Measurements from ENCODE around the gene KCNJ6.

The KCNJ6 gene

DNA sequence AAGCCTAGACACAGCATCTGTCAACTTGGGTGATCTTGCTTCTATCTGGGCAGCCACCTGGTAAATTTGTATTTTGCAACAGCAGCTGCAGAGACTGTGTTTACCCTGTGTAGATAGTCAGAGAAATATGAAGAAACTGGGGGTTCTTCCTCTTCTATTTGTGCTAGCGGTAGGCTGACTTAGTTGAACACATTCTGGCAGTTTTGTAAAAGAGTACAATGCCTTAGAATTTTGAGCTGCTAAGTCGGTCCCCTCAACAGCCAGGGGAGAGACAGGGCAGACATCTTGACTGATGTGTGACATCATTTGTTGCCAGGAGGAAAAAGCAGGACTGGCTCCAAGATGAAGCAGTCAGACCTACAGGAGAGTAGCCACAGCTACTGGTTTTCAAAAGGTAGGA is 53.7 kb downstream of the KCNJ6 start:
- H3K4me1 ChIP-seq (ENCODE audit: control insufficient read depth, insufficient read depth, low read length): peaks cover 33% of the 10 kb centered on the region
- H3K9me3 ChIP-seq (replicated peaks; ENCODE audit: low read length): no peaks in the 10 kb centered on the region
- H3K4me2 ChIP-seq (ENCODE audit: low read length): peak overlapping the region; percentile 30
- H3K9ac ChIP-seq (ENCODE audit: low read depth, low read length): no peak overlapping the region
- H3K36me3 ChIP-seq (ENCODE audit: insufficient read depth, low read length): no peaks in the 10 kb centered on the region
- H3K4me3 ChIP-seq (ENCODE audit: low read length): no peak overlapping the region
- no peaks in the 10 kb centered on the region for H3K27me3 ChIP-seq (ENCODE audit: control insufficient read depth, insufficient read depth, low read length)

DNA sequence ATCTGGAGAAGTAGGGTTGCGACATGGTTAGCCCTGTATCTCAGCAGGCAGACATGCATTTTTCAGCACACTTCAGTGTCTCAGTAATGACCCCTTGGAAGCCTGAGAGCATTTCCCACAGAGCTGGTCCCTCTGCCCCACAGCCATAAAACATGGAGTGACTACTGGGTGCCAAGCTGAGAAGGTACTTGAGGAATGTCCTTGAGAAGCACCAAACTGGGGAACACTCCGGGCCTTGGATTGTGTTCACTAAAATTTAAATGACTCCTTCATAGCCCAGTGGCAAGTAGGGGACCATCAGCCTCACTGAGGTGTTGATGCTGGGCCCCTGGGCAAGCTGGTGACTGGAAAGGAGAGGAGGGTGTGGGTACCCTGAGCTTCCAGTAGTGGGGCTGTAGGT is 54.7 kb downstream of the KCNJ6 start:
- Histone ChIP-seq H3K4me1 (ENCODE audit: control insufficient read depth, insufficient read depth, low read length) (peaks cover 39% of the 10 kb centered on the region), H3K27me3 (ENCODE audit: control insufficient read depth, insufficient read depth, low read length) (no peaks in the 10 kb centered on the region), H3K9ac (ENCODE audit: low read depth, low read length) (no peak overlapping the region), H3K4me3 (ENCODE audit: low read length) (no peak overlapping the region), H3K4me2 (ENCODE audit: low read length) (no peak overlapping the region), H3K9me3 (replicated peaks; ENCODE audit: low read length) (no peaks in the 10 kb centered on the region), H3K36me3 (ENCODE audit: insufficient read depth, low read length) (no peaks in the 10 kb centered on the region)

DNA sequence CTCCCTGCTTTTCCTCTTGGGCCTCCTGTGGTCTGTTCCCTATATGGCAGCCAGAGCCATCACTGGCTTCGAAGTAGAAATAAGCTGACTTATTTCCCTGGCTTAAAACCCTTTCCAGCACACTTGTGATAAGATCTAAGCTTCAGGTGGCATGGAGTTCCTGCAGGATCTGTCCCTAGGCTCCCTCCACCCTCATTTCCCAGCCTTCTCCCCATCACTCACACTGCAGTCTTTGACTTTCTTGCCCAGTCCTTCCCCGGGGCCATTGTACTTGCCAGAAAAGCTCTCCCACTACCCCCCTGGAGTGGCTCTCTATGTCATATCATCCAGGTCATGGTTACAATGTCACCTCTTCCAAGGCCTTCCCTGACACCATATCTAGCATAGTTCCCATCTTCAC is 55.8 kb downstream of the KCNJ6 start:
- H3K4me1 ChIP-seq (ENCODE audit: control insufficient read depth, insufficient read depth, low read length): peaks cover 40% of the 10 kb centered on the region
- H3K4me2 ChIP-seq (ENCODE audit: low read length): no peak overlapping the region
- no peak overlapping the region for H3K4me3 ChIP-seq (ENCODE audit: low read length)
- H3K9me3 ChIP-seq (replicated peaks; ENCODE audit: low read length): no peaks in the 10 kb centered on the region
- no peak overlapping the region for H3K9ac ChIP-seq (ENCODE audit: low read depth, low read length)
- H3K27me3 ChIP-seq (ENCODE audit: control insufficient read depth, insufficient read depth, low read length): no peaks in the 10 kb centered on the region
- H3K36me3 ChIP-seq (ENCODE audit: insufficient read depth, low read length): no peaks in the 10 kb centered on the region

DNA sequence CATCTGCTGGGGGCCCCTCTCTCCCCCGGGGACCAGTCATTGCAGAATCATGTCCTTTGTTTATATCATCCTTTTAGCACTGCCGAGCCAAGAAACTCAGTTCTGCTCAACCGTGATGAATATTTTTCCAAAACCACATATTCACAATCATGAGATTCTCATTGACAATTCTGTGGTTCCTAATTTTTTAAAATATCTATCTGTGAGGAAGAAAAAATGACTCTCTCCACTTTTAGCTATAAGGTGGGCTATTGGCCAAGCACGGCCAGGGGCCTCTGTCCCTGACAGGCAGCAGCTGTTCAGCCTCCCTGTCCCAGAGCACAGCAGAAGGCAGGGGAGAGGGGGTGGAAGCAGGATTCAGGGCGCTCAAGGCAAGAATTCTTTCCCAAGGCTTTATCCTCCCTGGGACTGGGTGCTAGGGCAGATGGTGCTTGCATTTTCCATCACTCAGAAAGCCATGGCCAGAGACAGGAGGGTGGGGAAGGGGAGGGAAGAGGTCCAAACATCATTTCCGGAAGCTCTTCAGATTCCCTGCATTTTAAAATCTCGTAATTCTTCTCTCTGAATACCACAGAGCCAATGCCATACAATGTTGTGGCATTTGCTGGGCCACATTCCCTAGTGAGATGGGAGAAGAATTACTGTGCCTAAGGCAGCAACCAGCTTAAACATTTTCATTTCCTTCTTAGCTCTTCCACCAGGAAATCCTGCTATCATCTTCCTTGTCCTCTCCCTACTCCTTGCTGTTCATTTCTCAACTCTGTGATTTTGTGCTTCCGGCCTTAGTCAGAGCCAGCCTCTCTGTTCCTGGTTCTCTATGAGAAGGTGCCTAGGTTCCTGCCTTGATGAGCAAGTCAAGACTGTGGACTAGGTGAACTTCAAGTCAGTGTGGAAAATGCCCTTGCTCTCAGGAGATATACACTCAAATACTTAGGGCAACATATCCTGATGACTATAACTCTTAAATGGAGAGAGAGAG is 60.3 kb downstream of the KCNJ6 start:
- Histone ChIP-seq H3K27me3 (ENCODE audit: control insufficient read depth, insufficient read depth, low read length) (no peaks in the 10 kb centered on the region), H3K4me3 (ENCODE audit: low read length) (peak overlapping the region; percentile 25), H3K9me3 (replicated peaks; ENCODE audit: low read length) (no peaks in the 10 kb centered on the region), H3K4me2 (ENCODE audit: low read length) (peak overlapping the region; percentile 57), H3K4me1 (ENCODE audit: control insufficient read depth, insufficient read depth, low read length) (peaks cover 31% of the 10 kb centered on the region), H3K36me3 (ENCODE audit: insufficient read depth, low read length) (no peaks in the 10 kb centered on the region), H3K9ac (ENCODE audit: low read depth, low read length) (peak overlapping the region; percentile 78)

DNA sequence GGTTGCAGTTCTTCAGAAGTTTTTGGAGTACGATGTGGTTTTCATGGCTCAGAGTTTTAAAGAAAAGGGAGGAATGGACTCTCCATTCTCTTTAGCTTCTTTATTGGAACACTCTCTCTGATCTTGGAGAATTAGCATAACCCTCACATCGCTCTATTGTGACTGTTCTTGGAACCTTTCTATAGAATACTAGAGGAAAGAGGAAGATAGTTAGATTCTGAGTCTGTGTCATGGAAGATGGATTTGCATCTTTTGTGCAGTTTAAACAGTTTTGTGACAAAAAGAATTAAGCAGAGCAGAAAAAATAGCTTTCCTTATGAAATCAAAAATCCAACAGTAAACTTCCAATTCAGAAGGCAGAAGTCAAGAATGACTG is 61.0 kb downstream of the KCNJ6 start:
- Histone ChIP-seq H3K36me3 (ENCODE audit: insufficient read depth, low read length) (no peaks in the 10 kb centered on the region), H3K4me2 (ENCODE audit: low read length) (peak overlapping the region; percentile 57), H3K27me3 (ENCODE audit: control insufficient read depth, insufficient read depth, low read length) (no peaks in the 10 kb centered on the region), H3K4me1 (ENCODE audit: control insufficient read depth, insufficient read depth, low read length) (peaks cover 38% of the 10 kb centered on the region), H3K9ac (ENCODE audit: low read depth, low read length) (peak overlapping the region; percentile 78), H3K4me3 (ENCODE audit: low read length) (peak overlapping the region; percentile 4), H3K9me3 (replicated peaks; ENCODE audit: low read length) (no peaks in the 10 kb centered on the region)

DNA sequence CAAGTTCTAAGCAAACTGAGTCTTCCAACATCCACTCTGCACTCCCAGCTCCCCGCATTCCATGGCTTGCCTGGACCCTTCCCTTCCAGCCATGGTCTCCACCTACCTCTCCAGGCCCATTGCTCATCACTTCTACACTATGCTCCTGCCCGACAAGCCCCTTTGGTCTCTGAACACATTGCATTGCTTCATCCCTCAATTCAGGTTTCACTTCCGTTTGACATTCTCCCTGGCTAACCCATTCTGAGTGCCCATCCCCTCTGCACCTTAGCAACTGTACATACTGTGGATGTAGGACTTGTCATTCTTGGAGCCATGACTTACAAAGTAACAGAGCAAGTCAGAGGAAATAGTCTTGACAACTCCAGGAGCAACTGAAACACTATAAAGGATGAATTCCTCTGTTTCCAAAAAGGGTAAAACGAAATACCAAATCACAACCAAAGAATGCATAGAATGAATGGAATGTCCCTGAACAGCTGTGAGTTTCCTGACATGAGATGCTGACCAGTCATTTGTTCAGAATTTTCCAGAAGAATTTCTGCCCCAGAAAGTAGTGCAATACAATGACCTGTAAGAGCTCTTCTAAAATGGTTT is 66.7 kb downstream of the KCNJ6 start:
- Histone ChIP-seq H3K36me3 (ENCODE audit: insufficient read depth, low read length) (no peaks in the 10 kb centered on the region), H3K4me3 (ENCODE audit: low read length) (peak overlapping the region; percentile 46), H3K4me1 (ENCODE audit: control insufficient read depth, insufficient read depth, low read length) (peaks cover 47% of the 10 kb centered on the region), H3K9ac (ENCODE audit: low read depth, low read length) (peak overlapping the region; percentile 72), H3K9me3 (replicated peaks; ENCODE audit: low read length) (no peaks in the 10 kb centered on the region), H3K27me3 (ENCODE audit: control insufficient read depth, insufficient read depth, low read length) (no peaks in the 10 kb centered on the region), H3K4me2 (ENCODE audit: low read length) (peak overlapping the region; percentile 38)

DNA sequence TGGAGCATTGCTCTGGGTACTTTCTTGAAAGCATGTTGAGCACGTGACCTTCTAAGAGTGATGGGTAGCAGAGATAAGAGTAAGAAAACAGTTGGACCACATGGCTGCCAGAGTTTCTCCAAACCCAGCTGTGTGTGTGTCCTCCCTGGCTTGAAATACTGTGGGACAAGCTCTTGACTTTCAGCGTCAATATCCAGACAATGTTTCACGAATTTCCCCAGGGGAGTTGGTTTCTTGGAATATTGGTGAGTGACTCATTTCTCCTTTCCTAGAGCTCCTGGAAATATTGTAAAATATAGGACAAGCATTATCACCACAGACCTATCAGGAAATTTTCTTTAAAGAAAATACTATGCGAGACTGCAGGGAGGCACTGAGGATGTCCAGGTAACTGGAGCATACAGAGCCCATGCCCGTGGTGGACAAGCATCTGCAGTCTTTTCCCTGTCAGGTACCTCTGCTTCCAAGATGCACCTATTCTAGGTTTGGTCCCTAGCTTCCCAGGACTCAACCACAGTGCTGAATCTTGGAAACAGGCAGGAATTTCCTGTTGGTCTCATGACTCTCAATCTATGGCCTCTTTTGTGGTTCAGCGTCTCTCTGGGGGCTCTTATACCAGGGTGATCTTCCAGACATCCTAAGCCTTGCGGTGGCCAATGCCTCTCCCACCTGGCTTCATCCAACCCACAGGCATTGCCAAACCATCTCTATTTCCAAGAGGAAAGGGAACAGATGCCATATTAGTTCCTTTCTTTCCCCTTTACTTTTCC is 67.4 kb downstream of the KCNJ6 start:
- Histone ChIP-seq H3K4me1 (ENCODE audit: control insufficient read depth, insufficient read depth, low read length) (peaks cover 45% of the 10 kb centered on the region), H3K36me3 (ENCODE audit: insufficient read depth, low read length) (no peaks in the 10 kb centered on the region), H3K9ac (ENCODE audit: low read depth, low read length) (peak overlapping the region; percentile 68), H3K9me3 (replicated peaks; ENCODE audit: low read length) (no peaks in the 10 kb centered on the region), H3K4me2 (ENCODE audit: low read length) (peak overlapping the region; percentile 38), H3K4me3 (ENCODE audit: low read length) (peak overlapping the region; percentile 46), H3K27me3 (ENCODE audit: control insufficient read depth, insufficient read depth, low read length) (no peaks in the 10 kb centered on the region)

DNA sequence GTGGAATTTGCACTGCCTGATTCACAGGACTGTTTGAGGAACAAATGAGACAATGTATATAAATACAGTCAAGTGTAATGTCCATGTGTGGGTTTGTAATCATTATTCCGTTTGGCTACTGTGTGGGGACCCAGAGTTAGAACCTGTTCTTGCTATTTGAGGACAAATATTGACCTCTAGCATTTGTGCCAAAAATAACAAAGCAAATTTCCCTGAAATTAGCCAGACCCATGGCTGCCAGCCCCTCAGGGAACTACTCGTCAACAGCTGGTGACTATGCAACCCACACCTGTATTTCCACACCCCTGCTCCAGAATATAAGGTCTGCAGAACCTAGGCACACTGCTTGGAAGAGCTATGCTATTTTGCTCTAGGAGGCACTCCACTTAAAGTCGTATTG is 70.7 kb downstream of the KCNJ6 start:
- no peak overlapping the region for H3K9ac ChIP-seq (ENCODE audit: low read depth, low read length)
- H3K4me1 ChIP-seq (ENCODE audit: control insufficient read depth, insufficient read depth, low read length): peaks cover 47% of the 10 kb centered on the region
- no peaks in the 10 kb centered on the region for H3K36me3 ChIP-seq (ENCODE audit: insufficient read depth, low read length)
- peaks cover 7% of the 10 kb centered on the region for H3K9me3 ChIP-seq (replicated peaks; ENCODE audit: low read length)
- no peaks in the 10 kb centered on the region for H3K27me3 ChIP-seq (ENCODE audit: control insufficient read depth, insufficient read depth, low read length)
- H3K4me2 ChIP-seq (ENCODE audit: low read length): no peak overlapping the region
- no peak overlapping the region for H3K4me3 ChIP-seq (ENCODE audit: low read length)

DNA sequence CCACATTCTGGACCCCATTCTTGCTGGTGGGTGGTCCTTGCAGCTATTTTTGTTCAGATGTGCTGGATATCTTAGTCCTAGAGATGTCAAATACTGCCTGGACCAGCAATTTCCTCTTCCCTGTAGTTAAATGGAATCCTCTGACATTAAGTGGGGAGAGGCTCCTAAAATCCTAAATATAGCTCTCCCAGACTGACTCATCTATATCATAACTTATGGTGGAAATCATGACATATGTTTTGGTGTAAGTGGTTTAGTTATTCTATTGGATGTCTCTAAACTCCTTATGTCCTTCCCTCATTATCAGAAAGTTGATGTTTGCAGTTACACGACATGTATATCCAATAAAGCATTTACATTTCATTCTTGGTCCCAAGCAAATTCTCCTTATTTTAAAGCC is 73.1 kb downstream of the KCNJ6 start:
- H3K9ac ChIP-seq (ENCODE audit: low read depth, low read length): no peak overlapping the region
- no peaks in the 10 kb centered on the region for H3K27me3 ChIP-seq (ENCODE audit: control insufficient read depth, insufficient read depth, low read length)

DNA sequence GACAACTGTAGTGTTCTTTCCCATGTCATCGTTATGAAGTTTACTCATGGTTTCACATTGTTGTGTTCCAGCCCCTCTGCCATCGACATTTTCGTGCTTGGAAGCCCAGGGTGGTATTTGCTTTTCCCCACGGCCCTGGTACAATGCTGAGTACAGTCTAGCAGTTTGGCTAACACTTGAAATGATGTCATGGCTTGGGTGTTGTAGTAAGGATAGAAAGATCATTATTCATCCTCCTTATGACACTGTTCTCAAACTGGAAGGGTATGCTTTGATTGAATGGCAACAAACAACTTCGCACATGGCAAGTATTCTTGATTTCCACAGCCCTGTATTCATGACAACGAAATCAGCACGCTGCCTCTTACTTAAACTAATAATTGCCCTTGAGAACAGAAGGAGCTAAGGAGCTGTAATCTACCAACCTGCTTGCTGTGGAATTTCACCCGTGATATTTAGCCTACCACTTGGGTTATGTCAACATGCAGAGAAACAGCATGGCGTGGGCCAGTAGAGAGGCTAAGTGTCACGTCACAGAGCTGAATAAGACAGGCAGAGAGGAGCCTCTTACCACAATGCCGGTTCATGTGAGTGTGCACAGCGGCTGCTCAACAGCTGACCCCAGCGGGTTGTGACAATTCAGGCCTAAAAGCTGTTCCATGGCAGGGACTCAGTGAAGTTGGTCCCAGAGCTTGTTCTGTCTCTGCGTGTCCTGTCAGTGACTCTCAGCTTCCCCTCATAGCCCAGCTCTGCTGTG is 73.9 kb downstream of the KCNJ6 start:
- Histone ChIP-seq H3K36me3 (ENCODE audit: insufficient read depth, low read length) (no peaks in the 10 kb centered on the region), H3K9me3 (replicated peaks; ENCODE audit: low read length) (peaks cover 7% of the 10 kb centered on the region), H3K4me2 (ENCODE audit: low read length) (no peak overlapping the region), H3K27me3 (ENCODE audit: control insufficient read depth, insufficient read depth, low read length) (no peaks in the 10 kb centered on the region), H3K9ac (ENCODE audit: low read depth, low read length) (no peak overlapping the region), H3K4me1 (ENCODE audit: control insufficient read depth, insufficient read depth, low read length) (peaks cover 18% of the 10 kb centered on the region), H3K4me3 (ENCODE audit: low read length) (no peak overlapping the region)

More for the DNA sequence above, 73.1 kb downstream of the KCNJ6 start:
- Histone ChIP-seq H3K36me3 (ENCODE audit: insufficient read depth, low read length) (no peaks in the 10 kb centered on the region), H3K9me3 (replicated peaks; ENCODE audit: low read length) (peaks cover 7% of the 10 kb centered on the region), H3K4me3 (ENCODE audit: low read length) (no peak overlapping the region), H3K4me2 (ENCODE audit: low read length) (no peak overlapping the region), H3K4me1 (ENCODE audit: control insufficient read depth, insufficient read depth, low read length) (peaks cover 24% of the 10 kb centered on the region)

DNA sequence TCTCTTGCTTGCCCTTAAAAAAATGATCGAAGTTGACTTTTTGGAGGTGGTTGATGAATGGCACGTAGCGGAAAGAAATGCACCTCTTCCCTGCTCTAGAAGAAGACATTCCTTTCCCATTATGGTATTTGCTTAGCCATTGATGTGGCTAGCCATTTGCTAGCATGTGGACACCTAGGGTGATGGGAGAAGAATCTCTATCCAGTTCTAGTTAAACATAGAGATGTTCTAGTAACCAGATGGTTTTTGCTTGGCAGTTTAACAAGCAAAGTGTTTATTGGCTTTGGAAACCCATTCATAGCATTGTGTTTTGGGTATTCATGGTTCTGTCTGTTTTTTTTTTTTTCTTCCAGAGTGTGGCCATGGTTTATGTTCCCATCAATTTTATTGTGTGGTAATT is 78.9 kb downstream of the KCNJ6 start:
- H3K4me3 ChIP-seq (ENCODE audit: low read length): no peak overlapping the region
- H3K9ac ChIP-seq (ENCODE audit: low read depth, low read length): no peak overlapping the region
- no peaks in the 10 kb centered on the region for H3K27me3 ChIP-seq (ENCODE audit: control insufficient read depth, insufficient read depth, low read length)
- H3K36me3 ChIP-seq (ENCODE audit: insufficient read depth, low read length): no peaks in the 10 kb centered on the region
- no peak overlapping the region for H3K4me2 ChIP-seq (ENCODE audit: low read length)
- no peaks in the 10 kb centered on the region for H3K4me1 ChIP-seq (ENCODE audit: control insufficient read depth, insufficient read depth, low read length)
- H3K9me3 ChIP-seq (replicated peaks; ENCODE audit: low read length): peaks cover 6% of the 10 kb centered on the region
